AG04450 (cell line): Measurements from ENCODE around the gene PALLD. TPM values are rescaled to one million over a fixed set of nuclear protein-coding genes. Genes with fewer than 3 reads are reported as not detected.
"Not testable (repeated sequence)": the region's sequence is repeated elsewhere in the genome, so short reads cannot be mapped to it uniquely, and the experiment has no call there.

Source experiments
- CTCF ChIA-PET: fragments of 300-600, 350-600 bp; formaldehyde crosslinking; extraction: SDS; loops from one replicate; lab custom pipeline; 2022; ENCODE audit warnings: antibody characterized with exemption, inconsistent platforms; lab: Charles Lee
- POLR2A ChIA-PET: fragments of 350-600 bp; formaldehyde crosslinking; extraction: SDS; loops from one replicate; lab custom pipeline; 2021; ENCODE audit warnings: antibody characterized with exemption, inconsistent platforms; lab: Yijun Ruan, JAX
- DNase-seq: peaks from one replicate; pipeline ENCODE4 v3.0.0-alpha.2; 2011; ENCODE audit warnings: low read depth, low spot score
- H3K27ac ChIP-seq: one replicate; pipeline ENCODE4 v1.5.1; 2012; ENCODE audit warnings: low read depth, low read length, control low read depth
- H3K27me3 ChIP-seq: one replicate; pipeline ENCODE4 v1.6.0; 2012; ENCODE audit warnings: low read length; ENCODE audit not compliant: control insufficient read depth, insufficient read depth
- H3K4me3 ChIP-seq: 2 replicates; pipeline ENCODE4 v1.5.1; 2011; ENCODE audit warnings: mild to moderate bottlenecking, low read depth, low read length, control low read depth
- H3K9me3 ChIP-seq: 2 replicates; pipeline ENCODE4 v1.5.1; 2012; ENCODE audit warnings: low read length; ENCODE audit not compliant: control insufficient read depth, insufficient read depth
- CTCF ChIP-seq: IDR thresholded peaks from 2 replicates; pipeline ENCODE4 v1.5.1; 2011; ENCODE audit warnings: low read depth, low read length, control low read depth, inconsistent platforms
- polyA plus RNA-seq: library from polyadenylated mRNA; depleted of rRNA; stranded (reverse); fragments of >200 nt; gene quantifications from 2 replicates; pipeline ENCODE4 v1.2.3, GENCODE V29; 2011

Gene PALLD
- polyA plus RNA-seq, 1 experiment = 159 TPM

GRCh38 chr4:168931215-168931650 is 434.4 kb downstream of the PALLD start:
- TF ChIP-seq CTCF = no peak
- ChIA-PET POLR2A (no interaction called here), CTCF (interaction anchor here (0.5 to 1.9 kb wide), 4 partner anchors 8 to 555 kb away, joined by 4 to 6 read pairs (median 4); no protein-coding TSS in a partner anchor)

GRCh38 chr4:168932138-168932537 is 435.3 kb downstream of the PALLD start:
- no peak overlapping the region for H3K4me3 ChIP-seq
- no peak for TF ChIP-seq CTCF
- CTCF ChIA-PET = interaction anchor here (0.6 to 1.9 kb wide), 6 partner anchors 9 to 561 kb away, joined by 3 to 6 read pairs (median 4); no protein-coding TSS in a partner anchor
- POLR2A ChIA-PET = no interaction called here
- peaks cover 21% of the 10 kb centered on the region for H3K9me3 ChIP-seq
- H3K27me3 ChIP-seq = no peaks in the 10 kb centered on the region
- DNase-seq = no peak
- H3K27ac ChIP-seq = no peak overlapping the region

More at GRCh38 chr4:168931215-168931650, 434.4 kb downstream of the PALLD start:
- H3K27ac ChIP-seq = no peak overlapping the region
- no peak overlapping the region for H3K4me3 ChIP-seq
- H3K27me3 ChIP-seq = no peaks in the 10 kb centered on the region
- peaks cover 21% of the 10 kb centered on the region for H3K9me3 ChIP-seq
- DNase-seq = no peak

GRCh38 chr4:168933423-168933822 is 436.6 kb downstream of the PALLD start:
- Histone ChIP-seq H3K27me3 (no peaks in the 10 kb centered on the region), H3K4me3 (no peak overlapping the region), H3K27ac (no peak overlapping the region), H3K9me3 (peaks cover 21% of the 10 kb centered on the region)
- TF ChIP-seq CTCF = no peak
- POLR2A ChIA-PET = no interaction called here
- DNase-seq = no peak
- CTCF ChIA-PET = interaction anchor here (0.9 to 1.6 kb wide), 3 partner anchors 9 to 560 kb away, joined by 3 to 4 read pairs (median 3); no protein-coding TSS in a partner anchor

- H3K4me3 ChIP-seq, H3K27me3 ChIP-seq, DNase-seq, H3K27ac ChIP-seq, CTCF ChIA-PET, H3K9me3 ChIP-seq: not testable (repeated sequence)
- POLR2A ChIA-PET = interaction anchor here (0.6 kb wide), 1 partner anchor 589 kb away, joined by 3 read pairs; no protein-coding TSS in a partner anchor
These were observed 440.6 kb downstream of the PALLD start for GRCh38 chr4:168937473-168937872.

GRCh38 chr4:168942985-168943384 is 446.1 kb downstream of the PALLD start:
- Histone ChIP-seq H3K27ac (no peak overlapping the region), H3K9me3 (no peaks in the 10 kb centered on the region), H3K27me3 (no peaks in the 10 kb centered on the region), H3K4me3 (no peak overlapping the region)
- peak; percentile 48 for TF ChIP-seq CTCF
- CTCF ChIA-PET = interaction anchor here (0.6 to 1.2 kb wide), 12 partner anchors 9 to 550 kb away, joined by 3 to 5 read pairs (median 3); no protein-coding TSS in a partner anchor
- DNase-seq = no peak
- POLR2A ChIA-PET = no interaction called here
